Measurements from ENCODE around the gene LMNA. TPM values are rescaled to one million over a fixed set of nuclear protein-coding genes. Genes with fewer than 3 reads are reported as not detected.

LMNA gene
- total RNA-seq, 1 experiment from 2014 or later: 580 TPM

GRCh38 chr1:156143765-156144489 is 29.4 kb downstream of the LMNA start:
- Histone ChIP-seq H3K4me2 (no peak overlapping the region), H3F3A (ENCODE audit: insufficient read depth, low read depth) (peaks cover 55% of the 10 kb centered on the region), H3K36me3 (ENCODE audit: low read depth) (no peaks in the 10 kb centered on the region), H3K79me2 (ENCODE audit: low read depth) (no peaks in the 10 kb centered on the region), H3K27ac (no peak overlapping the region), H3K4me1 (replicated peaks; ENCODE audit: insufficient read depth) (no peaks in the 10 kb centered on the region), H3K9me2 (ENCODE audit: insufficient read depth) (no peaks in the 10 kb centered on the region), H3K4me3 (no peak overlapping the region), H3K9me3 (ENCODE audit: insufficient read depth, low read depth) (no peaks in the 10 kb centered on the region), H3K27me3 (ENCODE audit: insufficient read depth, low read depth) (peaks cover 10% of the 10 kb centered on the region; the same call in 1 of the 2 replicates), H4K20me1 (ENCODE audit: insufficient read depth) (peaks cover 13% of the 10 kb centered on the region; the same call in 1 of the 2 replicates), H2AFZ (no peak overlapping the region)
- BruUV-seq (replicated peaks): TSS peak; percentile 5
- TF ChIP-seq EZH2 (IDR thresholded peaks at IDR 0.05; ENCODE audit: low read depth): no peak
- TF ChIP-seq CTCF (conservative IDR thresholded peaks at IDR 0.05): no peak
- CTCF ChIA-PET: no interaction called here
- intact Hi-C loops (cut with micrococcal nuclease; ENCODE audit: unreplicated experiment): no loop called here
- POLR2A ChIA-PET (ENCODE audit: unreplicated experiment): interaction anchor here (0.5 kb wide), 1 partner anchor 221 kb away, joined by 10 read pairs; no protein-coding TSS in a partner anchor
- DNase-seq: no peak

GRCh38 chr1:156144742-156145141 is 30.2 kb downstream of the LMNA start:
- no peak for DNase-seq
- H3K27ac ChIP-seq: no peak overlapping the region
- POLR2A ChIA-PET (ENCODE audit: unreplicated experiment): interaction anchor here (0.5 kb wide), 1 partner anchor 220 kb away, joined by 10 read pairs; no protein-coding TSS in a partner anchor
- H3K9me2 ChIP-seq (ENCODE audit: insufficient read depth): no peaks in the 10 kb centered on the region
- BruUV-seq (replicated peaks): no TSS peak
- no peaks in the 10 kb centered on the region for H3K9me3 ChIP-seq (ENCODE audit: insufficient read depth, low read depth)
- no peaks in the 10 kb centered on the region for H3K36me3 ChIP-seq (ENCODE audit: low read depth)
- H3K79me2 ChIP-seq (ENCODE audit: low read depth): no peaks in the 10 kb centered on the region
- peaks cover 51% of the 10 kb centered on the region for H3F3A ChIP-seq (ENCODE audit: insufficient read depth, low read depth)
- peaks cover 8% of the 10 kb centered on the region; the same call in 1 of the 2 replicates for H4K20me1 ChIP-seq (ENCODE audit: insufficient read depth)
- H3K27me3 ChIP-seq (ENCODE audit: insufficient read depth, low read depth): peaks cover 15% of the 10 kb centered on the region; the same call in 1 of the 2 replicates
- H3K4me2 ChIP-seq: no peak overlapping the region
- no peak for TF ChIP-seq EZH2 (IDR thresholded peaks at IDR 0.05; ENCODE audit: low read depth)
- TF ChIP-seq CTCF (conservative IDR thresholded peaks at IDR 0.05): no peak
- H3K4me3 ChIP-seq: no peak overlapping the region
- no peak overlapping the region for H2AFZ ChIP-seq
- intact Hi-C loops (cut with micrococcal nuclease; ENCODE audit: unreplicated experiment): loop anchor here (5.0 kb wide), 1 partner anchor 173 kb away; no protein-coding TSS in a partner anchor
- H3K4me1 ChIP-seq (replicated peaks; ENCODE audit: insufficient read depth): no peaks in the 10 kb centered on the region
- CTCF ChIA-PET: interaction anchor here (0.6 kb wide), 1 partner anchor 26 kb away, joined by 13 read pairs; no protein-coding TSS in a partner anchor

GRCh38 chr1:156145650-156146019 is 31.1 kb downstream of the LMNA start:
- H3K4me1 ChIP-seq (replicated peaks; ENCODE audit: insufficient read depth): no peaks in the 10 kb centered on the region
- no peak overlapping the region for H3K27ac ChIP-seq
- TF ChIP-seq EZH2 (IDR thresholded peaks at IDR 0.05; ENCODE audit: low read depth) (no peak), CTCF (conservative IDR thresholded peaks at IDR 0.05) (no peak)
- 0 out of 2 replicates have a peak, but pooled peaks cover 4% of the 10 kb centered on the region for H4K20me1 ChIP-seq (ENCODE audit: insufficient read depth)
- BruUV-seq (replicated peaks): no TSS peak
- ChIA-PET CTCF (interaction anchor here (0.6 to 1.5 kb wide), 7 partner anchors 14 to 88 kb away, joined by 3 to 32 read pairs (median 4); partner anchors contain the start of genes PMF1 and SLC25A44), POLR2A (ENCODE audit: unreplicated experiment) (interaction anchor here (0.5 to 1.0 kb wide), 8 partner anchors 19 to 953 kb away, joined by 3 to 15 read pairs (median 7); partner anchors contain the start of genes MEF2D and PMF1)
- no peaks in the 10 kb centered on the region for H3K9me2 ChIP-seq (ENCODE audit: insufficient read depth)
- DNase-seq: no peak
- H3K79me2 ChIP-seq (ENCODE audit: low read depth): no peaks in the 10 kb centered on the region
- intact Hi-C loops (cut with micrococcal nuclease; ENCODE audit: unreplicated experiment): loop anchor here (1.0 to 5.0 kb wide), 2 partner anchors 80 to 172 kb away; no protein-coding TSS in a partner anchor
- peaks cover 46% of the 10 kb centered on the region for H3F3A ChIP-seq (ENCODE audit: insufficient read depth, low read depth)
- H3K27me3 ChIP-seq (ENCODE audit: insufficient read depth, low read depth): peaks cover 15% of the 10 kb centered on the region; the same call in 1 of the 2 replicates
- H3K4me2 ChIP-seq: no peak overlapping the region
- no peak overlapping the region for H2AFZ ChIP-seq
- no peaks in the 10 kb centered on the region for H3K9me3 ChIP-seq (ENCODE audit: insufficient read depth, low read depth)
- no peak overlapping the region for H3K4me3 ChIP-seq
- no peaks in the 10 kb centered on the region for H3K36me3 ChIP-seq (ENCODE audit: low read depth)

All from PC-9 (cell line).